ENCODE data around the gene NRCAM.

Gene NRCAM

DNA sequence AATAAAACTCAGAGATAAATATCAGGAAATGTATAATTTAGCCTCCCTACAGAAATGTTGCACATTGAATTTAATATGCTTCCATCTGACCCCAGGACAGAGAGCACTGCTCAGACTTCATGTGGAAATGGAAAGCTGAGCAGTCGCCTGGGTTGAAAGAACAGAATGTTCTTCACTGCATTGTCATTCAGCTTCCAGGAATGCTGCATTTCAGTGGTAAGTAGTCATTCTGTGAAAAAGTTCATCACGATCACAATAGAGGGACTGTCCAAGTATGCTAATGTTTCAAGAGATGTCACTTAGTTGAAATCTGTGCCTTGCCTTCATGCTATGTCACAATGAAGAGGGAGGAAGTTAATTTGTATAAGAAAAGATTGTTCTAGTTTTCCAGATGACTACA, 147.3 kb downstream of the NRCAM start:
- DNase-seq (ENCODE audit: low read depth in 3 of 3): no peak

DNA sequence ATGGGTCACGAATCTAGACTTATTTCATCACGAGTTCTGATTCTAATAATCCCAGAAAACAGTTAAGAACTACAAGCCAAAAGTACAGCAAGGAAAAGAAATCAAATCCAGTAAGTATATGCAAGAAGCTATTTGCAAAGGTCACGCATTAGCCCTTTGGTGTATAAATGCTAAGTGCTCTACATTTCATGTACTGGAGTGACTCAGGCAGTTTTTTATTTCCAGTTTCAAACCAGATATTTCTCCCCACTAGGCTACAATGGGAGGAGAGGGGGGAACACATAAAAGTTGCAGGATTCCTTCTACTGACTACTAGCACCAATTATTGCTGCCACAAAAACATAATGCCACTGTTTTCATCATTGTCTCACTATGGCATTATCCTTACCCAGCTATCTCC, 148.0 kb downstream of the NRCAM start:
- DNase-seq (ENCODE audit: low read depth in 3 of 3): no peak

DNA sequence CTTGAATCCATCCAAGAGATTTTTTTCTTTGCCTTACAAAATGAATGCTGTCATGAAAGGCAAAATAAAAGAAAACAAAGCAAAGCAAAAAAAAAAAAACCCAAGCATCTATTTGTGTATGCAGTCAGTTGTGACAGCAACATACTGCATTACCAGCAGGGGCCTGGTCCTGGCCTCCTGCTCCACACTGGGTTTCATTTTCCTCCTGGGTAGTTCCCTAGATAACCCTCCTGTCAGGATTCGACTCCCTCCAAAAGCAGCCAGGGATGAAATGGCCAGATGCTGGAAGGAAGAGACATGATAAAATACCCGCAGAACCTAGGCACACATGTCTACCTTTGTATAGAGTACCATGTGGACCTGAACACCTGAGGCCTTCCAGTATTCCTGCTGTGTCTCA, 148.6 kb downstream of the NRCAM start:
- no peak for DNase-seq (ENCODE audit: low read depth in 3 of 3)

DNA sequence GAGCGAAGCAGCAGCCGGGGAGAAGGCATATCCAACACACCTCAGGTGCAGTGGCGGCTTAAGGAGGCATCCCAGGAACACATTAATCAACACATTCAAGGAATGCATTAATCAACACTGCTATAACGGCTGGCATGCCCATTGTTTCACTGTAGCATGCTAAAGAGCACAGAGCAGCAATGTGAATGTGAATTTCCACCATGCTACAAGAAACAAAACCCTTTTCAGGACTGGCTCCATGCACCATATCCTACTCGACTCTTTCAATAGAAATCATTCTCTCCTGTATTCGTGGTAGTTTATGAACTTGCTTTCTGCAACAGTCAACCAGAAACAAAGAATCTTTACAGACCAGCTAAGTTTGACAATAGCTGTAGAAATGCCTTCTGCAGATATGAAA, 149.0 kb downstream of the NRCAM start:
- DNase-seq (ENCODE audit: low read depth in 3 of 3): no peak

DNA sequence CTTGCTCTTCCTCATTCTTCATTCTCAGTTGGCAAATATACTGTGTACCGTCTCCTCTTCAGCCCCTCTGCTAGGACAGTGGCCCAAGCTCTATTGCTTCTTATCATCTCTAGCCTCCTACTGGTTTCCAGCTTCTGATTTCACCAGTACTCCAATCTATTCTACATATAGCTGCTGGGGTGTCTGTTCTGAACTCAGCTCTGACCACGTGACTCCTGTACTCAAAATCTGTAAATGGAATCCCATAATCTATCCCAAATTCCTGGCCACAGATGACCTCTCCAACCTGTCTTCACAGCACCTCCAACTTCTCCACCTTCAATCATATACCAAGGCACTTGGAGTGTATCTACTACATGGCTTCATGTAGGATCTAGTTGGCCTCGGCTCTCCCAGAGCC, 152.9 kb downstream of the NRCAM start:
- no peak for DNase-seq (ENCODE audit: low read depth in 3 of 3)

DNA sequence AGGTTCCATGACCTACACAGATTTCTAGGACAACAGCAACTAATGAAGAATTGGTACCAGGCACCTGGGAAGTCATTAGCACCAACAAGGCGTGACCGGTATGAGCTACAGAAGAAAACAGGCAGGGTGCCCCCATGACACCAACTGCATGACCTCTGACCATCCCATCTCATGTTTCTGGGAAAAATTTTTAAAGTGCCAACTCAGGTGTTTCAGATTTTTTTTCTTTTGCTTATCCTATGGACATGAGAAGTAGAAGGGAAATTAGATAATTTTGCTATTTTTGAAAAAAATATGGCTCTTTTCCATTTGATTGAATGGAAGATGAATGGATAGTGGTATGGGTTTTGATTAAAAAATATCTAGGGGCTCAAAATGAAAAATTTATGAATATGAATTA, 154.8 kb downstream of the NRCAM start:
- no peak for DNase-seq (ENCODE audit: low read depth in 3 of 3)

DNA sequence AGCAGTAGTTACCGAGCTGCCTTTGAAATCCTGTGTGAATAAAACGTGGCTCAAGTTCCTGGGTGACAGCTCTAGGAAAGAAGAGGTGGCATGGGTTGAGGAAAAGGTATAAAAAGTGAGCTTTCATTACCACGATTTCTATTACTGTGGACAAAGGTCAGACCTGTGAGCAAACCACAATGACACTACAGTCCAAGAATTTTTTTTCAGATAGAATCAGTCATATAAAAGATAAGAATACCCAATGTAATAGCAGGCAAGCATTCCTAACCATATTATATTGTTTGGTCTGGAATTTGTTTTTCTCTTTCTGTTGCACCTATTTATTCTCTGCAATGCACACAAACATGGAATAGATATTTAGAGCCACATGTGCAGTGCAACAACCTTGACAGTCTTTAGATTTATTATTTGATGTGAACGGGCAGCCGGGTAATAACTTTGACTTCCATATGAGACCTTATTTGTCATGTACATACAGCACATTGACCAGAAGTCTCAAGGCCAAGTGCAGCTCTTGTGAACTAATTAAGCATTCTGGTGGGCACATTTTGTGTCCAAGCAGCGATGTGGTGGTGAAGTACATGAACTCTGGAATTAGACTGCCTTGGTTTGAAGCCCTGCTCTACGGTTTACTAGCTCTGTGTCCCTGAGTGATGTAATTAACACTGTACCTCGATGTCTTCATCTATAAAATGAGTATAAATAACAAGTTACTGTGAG, 156.8 kb downstream of the NRCAM start:
- DNase-seq (ENCODE audit: low read depth in 3 of 3): no peak

DNA sequence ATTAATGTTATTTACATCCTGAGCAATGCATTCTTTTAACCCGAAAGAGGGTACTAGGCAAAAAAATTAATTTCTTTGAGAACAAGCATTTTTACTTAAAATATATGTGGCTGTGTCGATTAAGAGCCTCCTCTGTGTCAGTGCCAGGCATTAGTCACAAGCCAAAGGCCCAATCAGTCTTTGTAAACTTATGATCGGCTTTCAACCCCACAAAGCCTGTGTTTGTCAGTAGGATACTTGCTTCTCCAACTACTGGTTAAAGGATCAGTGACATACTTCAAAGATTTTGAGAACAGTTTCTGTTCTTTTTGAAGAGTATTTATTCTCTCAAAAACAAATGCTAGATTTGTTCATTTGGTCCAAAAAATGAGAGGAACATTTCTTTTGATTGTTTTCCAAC, 159.3 kb downstream of the NRCAM start:
- DNase-seq (ENCODE audit: low read depth in 3 of 3): no peak

DNA sequence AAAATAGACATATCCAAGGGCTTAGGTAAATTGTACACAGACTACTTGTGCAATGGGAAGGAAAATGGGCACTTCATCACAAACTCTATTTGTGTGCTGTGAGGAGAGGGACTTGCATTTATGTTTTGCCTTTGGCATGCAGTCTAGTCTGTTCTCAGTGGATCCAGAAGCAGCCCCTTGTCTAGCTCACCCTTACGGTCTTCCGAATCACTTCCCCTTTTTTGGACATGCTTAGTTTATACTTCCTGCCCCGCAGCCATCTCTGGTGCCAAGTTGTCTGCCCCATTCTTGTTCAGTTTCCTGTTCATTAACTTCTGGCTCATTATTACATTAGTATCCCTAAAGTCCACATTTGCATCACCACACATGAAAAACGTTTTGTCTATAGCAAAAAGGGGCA, 161.6 kb downstream of the NRCAM start:
- DNase-seq (ENCODE audit: low read depth in 3 of 3): no peak

DNA sequence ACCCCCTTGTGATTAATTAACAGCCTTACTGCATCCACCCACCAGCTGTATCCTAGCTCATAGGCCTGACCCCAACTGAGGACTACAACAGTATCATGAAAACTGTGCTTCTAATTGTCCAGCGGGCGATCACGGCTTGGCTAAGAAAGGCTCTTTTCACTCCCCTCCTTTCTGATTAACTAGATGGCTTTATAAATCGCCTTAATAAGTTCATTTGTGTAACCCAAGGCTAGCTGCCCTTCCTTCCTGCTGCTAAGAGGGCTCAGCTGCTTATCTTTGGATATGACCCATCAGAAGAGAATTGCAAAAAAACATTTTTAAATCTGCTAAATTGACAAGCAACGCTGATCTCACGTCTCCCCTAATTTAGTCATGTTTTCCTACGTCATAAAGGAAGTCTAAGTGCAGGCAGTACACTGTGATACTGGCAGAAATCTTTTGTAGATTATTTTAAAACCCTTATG, 163.1 kb downstream of the NRCAM start:
- no peak for DNase-seq (ENCODE audit: low read depth in 3 of 3)

DNA sequence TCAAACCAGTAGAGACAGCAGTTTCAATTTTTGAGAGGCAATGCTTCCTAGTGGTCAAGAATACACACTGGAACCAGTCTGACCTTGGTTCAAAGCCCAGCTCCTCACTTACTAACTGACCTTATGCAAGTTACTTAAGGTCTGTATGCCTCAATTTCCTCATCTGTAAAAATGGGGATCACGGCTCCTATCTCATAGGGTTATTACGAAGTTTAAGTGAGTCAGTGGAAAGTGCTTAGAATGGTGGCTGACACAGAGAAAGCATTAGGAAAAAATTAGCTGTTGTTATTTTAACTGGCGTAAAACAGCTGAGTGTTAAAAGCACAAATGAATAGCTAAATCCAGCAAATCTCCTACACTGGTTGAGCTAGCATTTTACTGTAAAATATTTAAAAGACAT, 163.7 kb downstream of the NRCAM start:
- DNase-seq (ENCODE audit: low read depth in 3 of 3): no peak

DNA sequence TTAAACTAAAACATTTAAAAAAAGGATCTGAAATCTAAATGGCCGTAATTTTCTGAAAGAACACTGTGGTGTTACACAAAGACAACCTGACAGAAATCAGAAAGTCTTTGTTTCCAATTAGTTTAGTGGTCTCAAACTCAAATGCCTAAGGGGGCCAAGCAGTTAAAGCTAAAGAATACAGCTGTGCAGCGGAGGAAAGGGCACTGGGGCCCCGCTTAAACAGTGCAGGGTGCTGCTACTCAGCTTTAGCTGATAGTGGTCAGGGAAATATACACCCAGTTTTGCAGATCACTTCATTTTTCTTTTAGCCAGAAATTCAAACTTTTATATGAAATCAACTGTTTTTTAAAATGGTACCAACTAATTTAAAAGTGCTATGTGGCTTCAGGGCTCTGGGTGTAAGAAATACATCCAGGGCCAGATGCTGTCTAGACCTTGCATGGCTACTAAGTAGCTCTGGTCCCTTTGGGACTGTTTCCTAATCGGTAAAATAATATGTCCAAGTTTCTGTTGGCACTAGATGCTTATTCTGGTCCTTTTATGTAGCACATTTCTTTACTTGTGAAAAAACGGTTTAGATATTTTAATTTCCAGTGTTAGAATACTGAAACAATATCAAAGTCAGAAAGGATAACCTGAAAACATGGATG, 164.3 kb downstream of the NRCAM start:
- DNase-seq (ENCODE audit: low read depth in 3 of 3): no peak

DNA sequence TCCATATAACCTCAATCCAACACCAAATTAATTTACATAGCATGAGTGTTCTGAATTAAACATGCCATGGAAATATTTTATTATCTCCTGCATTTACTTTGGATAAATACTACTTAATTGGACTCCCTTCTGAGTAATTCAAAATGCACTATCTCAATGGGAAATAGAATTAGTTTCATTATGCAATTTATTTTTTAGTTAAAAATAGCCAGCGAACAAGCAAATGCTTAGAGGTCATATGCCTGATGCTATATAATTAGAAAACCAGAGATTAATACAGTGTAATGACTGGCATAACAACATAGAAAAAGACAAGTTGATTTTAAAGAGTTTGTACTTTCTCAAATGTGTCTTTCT, 165.1 kb downstream of the NRCAM start:
- no peak for DNase-seq (ENCODE audit: low read depth in 3 of 3)

DNA sequence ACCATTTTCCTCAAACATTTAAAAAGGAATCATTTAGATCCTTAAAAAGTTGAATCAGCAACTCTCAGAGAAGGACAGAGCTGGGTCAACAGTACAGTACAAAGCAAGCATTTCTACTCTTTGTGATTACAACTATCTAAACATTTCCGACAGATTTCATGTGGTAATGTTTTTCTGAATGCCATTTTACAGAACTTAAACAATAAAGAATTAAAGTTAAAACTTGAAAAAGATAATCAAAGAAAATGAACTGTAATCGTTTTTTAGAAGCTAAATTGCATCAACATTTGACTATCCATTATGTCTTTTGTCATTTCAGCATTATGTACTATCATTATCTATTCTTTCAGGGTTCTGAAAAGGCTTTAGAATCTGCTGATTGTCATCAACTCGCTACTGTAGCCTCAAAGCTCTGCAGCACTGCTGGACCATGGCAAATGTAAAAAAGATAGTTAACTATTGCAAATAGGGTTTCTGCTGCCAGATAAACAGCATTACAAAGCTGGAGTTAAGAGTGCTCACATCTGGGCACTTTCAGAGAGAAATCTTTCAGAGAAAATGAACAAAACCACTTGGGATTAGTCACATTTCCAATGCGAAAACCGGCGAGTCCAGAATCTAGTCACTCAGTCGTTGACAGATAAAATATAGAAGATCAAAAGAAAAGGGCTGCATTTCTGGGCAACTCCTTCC, 165.6 kb downstream of the NRCAM start:
- DNase-seq (ENCODE audit: low read depth in 3 of 3): no peak

DNA sequence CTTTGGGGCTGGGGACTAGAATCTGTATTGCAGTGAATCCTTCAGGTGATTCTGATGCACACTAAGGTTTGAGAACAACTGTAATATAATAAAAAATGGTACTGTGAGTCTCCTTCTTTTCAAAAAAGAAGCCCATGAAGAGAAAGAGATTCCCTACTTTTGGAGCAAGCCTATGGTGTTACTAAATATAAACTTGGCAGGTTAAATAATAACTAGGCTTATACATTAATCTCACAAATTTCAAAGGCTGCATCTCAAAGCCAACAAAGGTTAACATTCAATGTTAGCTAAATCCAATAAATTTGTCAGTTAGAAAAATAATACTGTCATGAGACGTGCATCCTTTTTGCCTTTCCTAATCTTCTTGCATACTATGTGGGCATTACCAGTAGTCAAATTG, 166.4 kb downstream of the NRCAM start:
- DNase-seq (ENCODE audit: low read depth in 3 of 3): no peak

DNA sequence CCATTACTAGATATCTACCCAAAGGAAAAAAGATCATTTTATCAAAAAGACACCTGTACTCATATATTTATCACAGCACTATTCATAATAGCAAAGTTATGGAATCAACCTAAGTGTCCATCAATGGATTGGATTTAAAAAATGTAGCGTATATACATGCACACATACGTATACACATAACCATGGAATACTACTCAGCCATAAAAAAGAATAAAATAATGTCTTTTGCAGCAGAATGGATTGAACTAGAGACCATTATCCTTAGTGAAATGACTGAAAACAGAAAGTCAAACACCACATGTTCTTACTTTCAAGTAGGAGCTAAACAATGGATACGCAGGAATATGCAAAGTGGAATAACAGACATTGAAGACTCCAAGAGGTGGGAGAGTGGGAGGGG, 168.4 kb downstream of the NRCAM start:
- no peak for DNase-seq (ENCODE audit: low read depth in 3 of 3)

DNA sequence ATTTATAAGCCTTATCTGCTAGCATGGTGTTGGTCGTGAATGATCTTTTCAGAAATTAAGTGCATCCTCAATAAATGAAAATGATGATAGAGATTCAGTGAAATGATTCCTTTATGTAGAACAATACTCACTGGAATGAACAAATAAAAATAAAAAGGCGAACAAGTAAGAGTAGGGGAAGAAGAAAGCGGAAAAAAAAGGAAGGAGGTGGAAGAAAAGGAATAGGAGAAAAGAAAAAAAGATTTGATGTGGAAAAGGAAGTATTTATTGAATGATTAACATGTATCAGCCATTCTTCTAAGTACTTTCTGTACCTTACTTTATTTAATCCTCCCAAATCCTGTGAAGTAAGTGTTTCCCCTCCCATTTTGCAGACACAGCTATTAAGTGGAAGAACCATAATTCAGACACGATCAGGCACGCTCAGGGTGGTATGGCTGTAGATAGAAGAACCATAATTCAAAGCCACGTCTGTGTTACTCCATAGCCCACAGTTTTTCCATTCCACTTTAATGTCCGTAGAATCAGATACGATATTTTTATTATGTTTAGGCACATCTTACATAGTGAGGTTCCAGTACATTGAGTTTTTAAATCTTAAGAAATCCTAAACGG, 169.8 kb downstream of the NRCAM start:
- DNase-seq (ENCODE audit: low read depth in 3 of 3): no peak

DNA sequence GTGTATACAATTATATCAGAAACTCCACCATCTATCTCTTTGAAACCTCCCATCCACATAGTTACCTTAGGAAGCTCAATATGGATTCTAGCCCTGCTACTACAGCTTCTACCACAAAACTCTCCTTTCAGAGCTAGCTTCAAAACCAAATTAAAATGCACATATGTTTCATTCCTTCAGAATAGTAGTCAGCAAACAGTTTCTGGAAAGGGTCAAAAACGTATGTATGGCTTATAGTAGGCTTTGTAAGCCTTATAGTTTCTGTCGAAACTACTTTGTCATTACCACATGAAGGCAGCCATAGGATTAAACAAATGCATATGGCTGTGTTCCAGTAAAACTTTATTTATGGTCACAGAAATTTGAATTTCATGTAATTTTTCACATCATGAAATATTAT, 170.5 kb downstream of the NRCAM start:
- DNase-seq (ENCODE audit: low read depth in 3 of 3): no peak

DNA sequence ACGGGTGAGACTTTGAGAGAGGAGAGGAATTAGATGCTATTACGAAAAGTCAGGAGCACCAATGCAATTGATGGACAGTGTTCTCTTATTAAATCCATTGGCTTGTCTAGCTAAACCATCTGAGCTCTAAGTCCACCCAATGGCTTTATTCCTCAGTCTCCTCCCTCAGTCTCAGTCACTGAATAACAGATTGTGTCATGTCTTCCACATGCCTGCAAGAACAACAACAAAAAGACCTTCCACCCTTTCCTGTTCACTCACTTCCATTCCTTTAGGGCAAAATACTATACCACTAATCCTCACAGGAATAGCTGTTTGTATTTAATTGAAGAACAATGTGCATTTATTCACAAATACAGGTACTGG, 171.2 kb downstream of the NRCAM start:
- no peak for DNase-seq (ENCODE audit: low read depth in 3 of 3)

DNA sequence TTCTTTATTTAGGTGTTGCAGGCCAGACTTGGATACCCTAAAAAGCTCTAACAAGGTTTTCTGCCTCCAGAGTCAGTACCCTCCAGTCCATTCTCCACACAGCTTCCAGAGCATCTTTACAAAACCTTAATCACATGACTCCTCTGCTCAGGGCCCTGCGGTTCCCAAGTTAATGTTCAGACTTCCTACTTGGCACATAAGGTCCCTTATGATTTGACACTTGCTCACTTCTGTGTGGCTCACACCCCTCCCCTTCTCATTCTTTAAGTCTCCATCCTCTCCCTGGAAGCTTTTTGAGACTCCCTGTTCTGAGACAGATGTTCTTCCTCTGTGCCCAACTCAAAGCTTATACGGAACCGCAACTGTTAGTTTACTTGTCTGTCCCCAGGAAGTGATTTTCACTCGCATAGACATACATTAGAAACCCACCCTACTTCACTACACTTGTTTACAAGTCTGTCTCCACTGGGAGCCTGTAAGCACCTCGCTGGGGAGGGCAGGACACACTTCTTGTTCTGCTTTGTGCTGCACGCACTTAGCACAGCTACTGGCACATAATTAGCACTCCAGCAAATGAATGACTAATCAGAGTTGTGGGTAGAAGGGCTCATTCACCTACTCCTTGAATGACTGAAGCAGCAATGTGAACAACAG, 171.8 kb downstream of the NRCAM start:
- no peak for DNase-seq (ENCODE audit: low read depth in 3 of 3)

DNA sequence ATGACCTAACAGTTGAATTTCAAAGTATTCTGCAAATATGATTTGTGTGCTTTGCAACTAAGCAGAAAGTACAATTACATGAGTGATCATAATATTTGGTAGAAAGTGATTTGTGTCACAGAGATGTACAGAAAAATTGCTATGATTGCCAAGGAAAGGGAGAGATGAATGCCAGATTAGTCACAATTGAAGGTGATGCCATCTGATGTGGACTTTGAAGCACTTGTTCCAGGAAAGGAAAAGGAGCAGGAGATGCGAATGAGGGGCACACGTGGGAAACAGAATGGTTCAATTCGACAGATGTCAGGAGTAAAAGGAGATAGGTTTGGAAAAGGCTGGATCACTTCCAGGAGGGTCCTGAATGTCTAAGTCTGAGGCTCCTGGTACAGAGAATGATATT, 173.0 kb downstream of the NRCAM start:
- DNase-seq (ENCODE audit: low read depth in 3 of 3): no peak

DNA sequence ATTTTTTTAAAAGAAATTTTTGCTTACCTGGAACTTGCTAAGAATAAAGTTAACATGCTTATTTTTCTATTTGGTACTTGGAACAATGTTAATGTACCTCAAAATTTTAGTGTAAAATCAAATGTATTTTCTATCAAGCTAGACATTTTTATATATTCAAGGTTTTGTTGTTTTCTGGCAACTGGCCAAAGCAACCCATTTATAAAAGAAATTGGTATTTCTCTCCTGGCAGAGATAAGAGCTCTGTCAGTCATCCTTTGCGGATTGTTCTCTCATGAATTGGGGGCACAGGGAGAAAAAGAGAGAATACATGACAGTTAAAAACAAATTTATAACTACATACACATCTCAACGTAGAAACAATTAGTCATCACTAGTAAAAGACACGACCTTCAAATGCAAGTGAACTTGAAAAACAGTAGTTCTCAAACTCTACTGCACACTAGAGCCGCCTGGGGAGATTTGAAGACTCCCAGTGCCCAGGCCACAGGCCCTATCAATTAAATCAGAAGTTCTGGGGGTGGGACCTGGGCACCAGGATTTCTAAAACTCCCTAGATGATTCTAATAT, 173.7 kb downstream of the NRCAM start:
- no peak for DNase-seq (ENCODE audit: low read depth in 3 of 3)

All from stimulated activated CD4-positive, alpha-beta T cell treated with anti-CD3 and anti-CD28 coated beads, TNF-alpha, amount 100 ng/mL, for 24 hours (primary cell).